Raji (cell line): Measurements from ENCODE around the gene KRTAP10-5.
"Not testable (repeated sequence)": the region's sequence is repeated elsewhere in the genome, so short reads cannot be mapped to it uniquely, and the experiment has no call there.

Source experiments
- POLR2A ChIP-seq: IDR thresholded peaks from 2 replicates; pipeline ENCODE4 v1.6.1; 2011; ENCODE audit warnings: low read depth, low read length, control low read depth; ENCODE audit not compliant: insufficient read depth

KRTAP10-5 gene

DNA sequence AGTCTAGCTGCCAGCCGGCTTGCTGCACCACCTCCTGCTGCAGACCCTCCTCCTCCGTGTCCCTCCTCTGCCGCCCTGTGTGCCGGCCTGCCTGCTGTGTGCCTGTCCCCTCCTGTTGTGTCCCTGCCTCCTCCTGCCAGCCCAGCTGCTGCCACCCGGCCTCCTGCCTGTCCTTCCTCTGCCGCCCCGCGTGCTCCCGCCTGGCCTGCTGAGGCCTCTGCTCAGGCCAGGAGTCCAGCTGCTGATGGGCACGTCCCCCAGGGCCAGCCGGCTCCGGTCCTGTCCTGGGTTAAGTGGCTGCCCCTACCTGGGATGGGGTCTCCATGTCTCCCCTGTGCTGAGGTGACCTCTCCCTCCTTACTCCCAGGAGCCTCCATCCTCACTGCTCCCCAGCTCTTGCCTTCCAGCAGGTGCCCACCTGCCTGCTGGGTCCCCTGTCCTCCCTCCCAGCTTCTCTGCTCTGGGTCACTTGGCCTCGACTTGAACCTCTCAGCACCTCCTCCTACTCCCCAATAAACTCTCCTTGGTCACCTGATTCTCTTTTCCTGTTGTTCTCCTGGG, 32.3 kb upstream of the KRTAP10-5 start:
- no peak for TF ChIP-seq POLR2A

DNA sequence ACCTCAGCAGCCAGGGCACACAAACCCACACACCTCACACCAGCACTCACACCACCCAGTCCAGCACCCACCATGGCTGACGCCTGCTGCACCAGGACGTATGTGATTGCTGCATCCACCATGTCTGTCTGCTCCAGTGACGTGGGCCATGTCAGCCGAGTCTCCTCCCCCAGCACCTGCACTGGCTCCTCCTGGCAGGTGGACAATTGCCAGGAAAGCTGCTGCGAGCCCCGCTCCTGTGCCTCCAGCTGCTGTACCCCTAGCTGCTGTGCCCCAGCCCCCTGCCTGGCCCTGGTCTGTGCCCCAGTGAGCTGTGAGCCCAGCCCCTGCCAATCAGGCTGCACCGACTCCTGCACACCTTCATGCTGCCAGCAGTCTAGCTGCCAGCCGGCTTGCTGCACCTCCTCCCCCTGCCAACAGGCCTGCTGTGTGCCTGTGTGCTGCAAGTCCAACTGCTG, 31.7 kb upstream of the KRTAP10-5 start, which contains the start of gene KRTAP10-8:
Gene KRTAP10-8 (plus strand): TSS at position 51 of the 458 bp plus-strand sequence. CDS start 22 bp downstream, at position 73.
- TF ChIP-seq POLR2A, result no peak

DNA sequence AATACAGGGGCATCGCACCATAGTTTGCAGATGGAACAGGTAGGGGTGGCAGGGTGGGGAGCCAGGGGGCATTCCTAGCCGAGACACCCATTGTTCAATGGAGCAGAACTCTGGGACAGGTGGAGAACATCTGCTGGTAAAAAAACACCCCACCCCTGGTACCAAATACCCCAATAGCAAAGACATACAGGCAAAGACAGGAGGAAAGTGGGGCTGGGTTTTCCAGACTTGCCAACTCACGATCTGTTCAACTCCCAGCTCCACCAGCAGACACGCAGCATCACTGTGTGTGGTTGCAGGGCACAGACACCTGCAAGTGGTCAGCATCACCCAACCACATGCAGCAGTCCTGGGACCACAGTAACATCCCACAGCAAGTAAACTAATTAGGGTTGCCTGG, 31.1 kb upstream of the KRTAP10-5 start:
- TF ChIP-seq POLR2A, result no peak

DNA sequence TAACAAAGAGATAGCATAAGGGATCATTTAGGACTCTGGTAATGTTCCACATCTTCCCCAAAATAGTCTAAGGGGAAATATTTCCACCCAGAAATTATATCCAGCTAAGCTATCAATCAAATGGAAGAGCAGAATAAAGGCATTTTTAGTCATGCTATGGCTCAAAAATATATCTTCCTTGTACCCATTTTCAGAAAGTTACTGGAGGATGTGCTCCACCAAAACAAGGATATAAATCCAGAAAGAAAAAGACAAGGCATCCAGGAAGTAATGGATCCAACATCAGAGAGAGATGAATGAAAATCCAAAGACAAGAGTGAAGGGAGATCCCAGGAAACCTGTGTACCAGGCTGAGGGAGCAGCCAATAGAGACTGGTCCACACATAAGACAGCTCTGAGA, 28.8 kb upstream of the KRTAP10-5 start:
- no peak for TF ChIP-seq POLR2A

DNA sequence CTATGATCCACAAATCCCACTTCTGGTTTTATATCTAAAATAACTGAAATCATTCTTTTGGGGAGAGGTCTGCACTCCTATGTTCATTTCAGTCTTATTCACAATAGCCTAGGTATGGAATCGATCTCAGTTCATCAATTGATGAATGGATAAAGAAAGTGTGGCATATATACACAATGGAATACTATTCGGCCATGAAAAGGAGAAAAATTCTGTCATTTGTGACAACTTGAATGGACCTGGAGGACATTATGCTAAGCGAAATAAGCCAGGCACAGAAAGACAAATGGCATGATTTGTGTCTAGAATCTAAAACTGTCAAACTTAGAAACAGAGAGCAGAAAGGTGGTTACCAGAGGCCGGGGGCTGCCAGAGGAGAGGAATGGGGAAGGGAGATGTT, 26.1 kb upstream of the KRTAP10-5 start:
- TF ChIP-seq POLR2A, result no peak

DNA sequence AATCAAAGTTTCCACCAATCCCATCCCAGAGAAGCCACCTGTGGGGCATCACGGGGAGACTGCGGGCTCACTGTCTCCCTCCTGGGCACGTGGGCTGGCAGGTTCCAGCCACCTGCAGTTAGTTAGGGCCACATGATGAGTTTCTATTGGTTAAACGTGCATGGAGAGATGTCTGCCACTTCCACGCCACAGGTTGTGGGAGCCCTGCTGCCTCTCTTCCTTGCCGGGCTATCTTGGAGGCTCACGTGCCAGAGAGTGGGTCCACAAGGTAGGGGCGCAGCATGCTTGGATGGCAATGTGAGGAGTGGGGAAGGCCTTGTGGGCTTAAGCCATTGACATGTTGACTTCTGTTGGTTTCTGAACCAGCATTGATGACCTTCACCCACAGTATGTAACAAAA, 23.5 kb upstream of the KRTAP10-5 start:
- no peak for TF ChIP-seq POLR2A

DNA sequence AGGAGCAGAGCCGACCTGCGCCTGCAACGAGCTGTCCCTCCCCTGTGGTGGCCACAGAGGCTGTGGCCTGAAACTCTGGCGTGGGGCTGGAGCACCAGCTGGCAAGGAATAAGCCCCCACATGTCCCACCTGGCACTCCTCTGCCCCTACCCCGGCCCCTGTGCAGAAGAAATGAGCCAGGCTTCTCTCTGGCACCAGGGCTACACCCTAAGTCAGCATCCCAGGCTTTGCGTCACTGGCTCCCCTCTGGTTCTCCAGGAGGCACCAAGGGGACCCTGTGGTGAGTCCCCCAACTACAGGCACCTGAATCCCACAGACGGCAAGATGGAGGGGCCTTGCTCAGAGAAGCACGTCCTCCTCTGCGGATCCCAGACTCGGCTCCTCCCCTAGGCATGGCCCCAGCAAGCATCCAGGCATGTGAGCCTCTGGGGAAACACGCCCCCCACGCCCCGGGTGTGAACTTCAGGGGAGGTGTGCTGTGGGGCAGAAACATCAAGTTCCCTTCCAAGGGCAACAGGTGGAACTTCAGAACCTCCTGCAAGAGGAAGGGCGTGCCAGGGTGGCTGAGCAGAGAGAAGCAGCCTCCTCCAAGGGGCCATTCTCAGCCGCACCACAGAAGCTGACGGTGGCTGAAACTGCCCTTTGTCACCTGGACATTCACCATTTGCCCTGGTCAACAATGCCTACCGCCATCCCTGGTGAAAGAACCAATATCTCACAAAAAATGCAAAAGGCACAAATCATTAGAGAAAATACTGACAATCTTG, 22.9 kb upstream of the KRTAP10-5 start:
- no peak for TF ChIP-seq POLR2A

DNA sequence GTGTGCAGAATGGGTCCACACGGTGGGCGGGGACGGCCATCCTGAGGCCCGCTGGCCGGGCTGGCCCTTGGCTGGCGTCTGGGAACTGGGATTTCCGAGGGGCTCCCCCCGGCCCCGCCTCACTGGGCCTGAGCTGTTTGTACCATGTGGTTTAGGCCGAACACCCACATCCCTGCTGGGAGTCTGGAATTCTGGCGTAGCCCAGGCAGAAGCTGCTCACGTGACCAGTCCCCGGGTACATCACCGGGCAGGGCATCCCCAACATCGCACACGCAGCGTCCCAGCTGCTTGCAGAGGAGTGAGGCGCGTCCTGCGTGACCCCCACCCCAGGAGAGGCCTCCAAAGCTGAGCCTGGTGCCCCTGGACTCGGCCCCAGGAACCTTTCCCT, 22.1 kb upstream of the KRTAP10-5 start:
- no peak for TF ChIP-seq POLR2A

DNA sequence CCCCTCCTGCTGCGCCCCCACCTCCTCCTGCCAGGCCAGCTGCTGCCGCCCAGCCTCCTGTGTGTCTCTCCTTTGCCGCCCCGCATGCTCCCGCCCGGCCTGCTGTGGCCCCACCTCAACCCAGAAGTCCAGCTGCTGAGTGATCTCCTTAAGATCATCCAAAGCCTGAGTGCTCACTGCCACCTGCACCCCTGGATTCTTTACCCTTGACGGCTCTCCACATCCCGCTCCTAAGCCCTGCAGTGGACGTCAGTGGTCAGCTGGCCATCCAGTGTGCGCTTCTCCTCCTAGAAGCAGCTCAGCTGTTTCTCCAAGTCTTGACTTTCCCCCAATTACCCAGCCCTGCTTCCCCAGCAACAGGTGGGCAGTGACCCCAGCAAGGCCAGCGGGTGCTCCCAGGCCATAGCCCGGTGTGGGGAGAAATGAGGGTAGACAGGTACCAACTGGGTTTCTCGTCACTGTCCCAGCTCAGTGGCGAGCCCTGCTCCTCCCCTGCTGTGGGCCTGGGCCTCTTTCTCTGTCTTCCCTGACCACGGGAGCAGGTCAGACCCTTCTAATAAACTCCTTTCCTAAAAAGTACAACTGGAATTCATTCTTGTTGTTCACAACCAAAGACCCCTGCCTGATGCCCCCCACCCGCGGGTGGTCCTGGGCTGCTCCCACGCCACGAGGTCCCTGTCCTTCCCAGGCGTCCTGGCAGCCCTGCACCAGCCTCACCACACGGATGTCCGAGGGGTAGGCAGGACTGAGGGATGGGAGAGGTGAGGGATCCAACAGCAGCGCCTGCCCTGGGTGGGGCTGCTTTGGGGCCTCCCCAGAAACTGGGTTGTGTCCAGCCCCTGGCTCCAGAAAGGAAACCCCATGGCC, 21.4 kb upstream of the KRTAP10-5 start:
- TF ChIP-seq POLR2A, result no peak

DNA sequence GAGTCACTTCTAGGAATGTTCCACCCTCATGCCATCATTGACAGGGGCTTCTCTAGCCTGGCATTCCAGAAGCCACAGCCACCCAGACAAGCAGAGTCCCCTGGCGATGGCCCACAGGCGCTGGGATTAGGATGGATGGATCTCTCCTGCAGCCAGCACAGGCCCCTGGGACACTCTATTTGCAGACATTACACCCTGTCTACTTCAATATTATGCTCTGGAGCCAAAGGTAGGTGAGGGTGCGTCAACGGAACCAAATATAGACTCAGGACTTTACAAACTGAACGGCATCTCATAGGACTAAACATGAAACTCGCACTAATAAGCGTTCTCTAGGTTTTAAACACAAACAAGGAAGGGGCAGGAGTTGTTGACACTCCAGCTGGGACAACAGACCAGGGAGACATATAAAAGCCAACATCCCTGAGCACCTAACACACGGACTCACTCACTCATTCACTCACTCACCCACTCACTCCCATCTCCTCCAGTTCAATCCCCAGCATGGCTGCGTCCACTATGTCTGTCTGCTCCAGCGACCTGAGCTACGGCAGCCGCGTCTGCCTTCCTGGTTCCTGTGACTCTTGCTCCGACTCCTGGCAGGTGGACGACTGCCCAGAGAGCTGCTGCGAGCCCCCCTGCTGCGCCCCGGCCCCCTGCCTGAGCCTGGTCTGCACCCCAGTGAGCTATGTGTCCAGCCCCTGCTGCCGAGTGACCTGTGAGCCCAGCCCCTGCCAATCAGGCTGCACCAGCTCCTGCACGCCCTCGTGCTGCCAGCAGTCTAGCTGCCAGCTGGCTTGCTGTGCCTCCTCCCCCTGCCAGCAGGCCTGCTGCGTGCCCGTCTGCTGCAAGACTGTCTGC, 19.9 kb upstream of the KRTAP10-5 start, which contains the start of gene KRTAP10-7:
Gene KRTAP10-7 (plus strand): TSS at position 480 of the 861 bp plus-strand sequence. CDS start 25 bp downstream, at position 505.
- not testable (repeated sequence) for TF ChIP-seq POLR2A

DNA sequence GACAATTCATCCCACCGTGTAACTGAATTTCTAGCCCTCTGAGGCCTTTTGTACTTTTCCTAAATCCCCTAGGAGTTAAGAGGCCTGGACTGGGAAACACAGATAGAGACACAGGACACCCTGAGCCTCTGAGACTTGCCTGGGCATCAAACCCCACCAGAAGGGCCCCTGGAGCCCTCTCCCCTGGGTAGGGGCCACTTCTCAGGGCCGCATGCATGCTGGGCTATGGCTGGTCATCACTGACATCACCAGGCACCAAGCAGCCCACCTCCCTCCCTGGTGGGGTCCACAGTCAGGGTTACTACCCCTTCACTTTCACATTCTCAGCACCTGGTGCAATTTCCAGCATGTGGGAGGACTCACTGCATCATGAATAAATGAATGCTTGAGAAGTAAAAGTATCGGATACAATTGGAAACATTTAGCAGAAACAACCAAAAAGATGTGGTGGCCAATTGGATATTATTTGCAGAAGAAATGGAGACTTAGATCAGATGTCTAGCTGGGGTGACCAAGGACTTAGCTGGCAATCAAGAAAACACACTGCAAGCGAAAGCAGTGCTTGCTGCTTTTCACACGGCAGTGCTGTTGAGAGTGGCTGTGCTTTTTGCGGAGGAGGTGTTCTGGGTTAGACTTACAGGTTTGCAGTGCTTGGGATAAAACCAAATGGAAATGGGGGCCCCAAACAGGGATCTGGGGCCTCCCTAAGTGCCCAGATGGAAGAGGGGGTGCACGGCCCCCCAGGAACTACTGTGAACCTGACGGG, 19.0 kb upstream of the KRTAP10-5 start:
- no peak for TF ChIP-seq POLR2A

DNA sequence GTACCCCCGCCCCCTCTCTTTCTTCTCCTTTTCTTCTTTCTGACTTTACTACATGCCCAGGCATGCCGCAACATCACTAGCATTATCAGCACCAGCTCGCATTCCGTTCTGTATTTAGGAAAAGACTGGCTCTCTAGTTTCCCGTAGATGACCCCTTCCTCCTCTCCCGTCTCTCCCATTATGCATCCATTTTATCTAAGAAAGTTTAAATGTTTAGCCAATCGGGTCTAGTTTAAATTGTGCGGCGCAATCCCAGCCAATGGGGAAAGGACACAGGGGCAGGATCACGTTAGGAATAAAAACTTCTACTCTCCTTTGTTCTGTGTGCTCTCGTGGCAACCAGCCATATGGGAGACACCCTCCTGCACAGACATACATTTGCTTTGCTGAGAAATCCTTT, 17.7 kb upstream of the KRTAP10-5 start:
- no peak for TF ChIP-seq POLR2A

DNA sequence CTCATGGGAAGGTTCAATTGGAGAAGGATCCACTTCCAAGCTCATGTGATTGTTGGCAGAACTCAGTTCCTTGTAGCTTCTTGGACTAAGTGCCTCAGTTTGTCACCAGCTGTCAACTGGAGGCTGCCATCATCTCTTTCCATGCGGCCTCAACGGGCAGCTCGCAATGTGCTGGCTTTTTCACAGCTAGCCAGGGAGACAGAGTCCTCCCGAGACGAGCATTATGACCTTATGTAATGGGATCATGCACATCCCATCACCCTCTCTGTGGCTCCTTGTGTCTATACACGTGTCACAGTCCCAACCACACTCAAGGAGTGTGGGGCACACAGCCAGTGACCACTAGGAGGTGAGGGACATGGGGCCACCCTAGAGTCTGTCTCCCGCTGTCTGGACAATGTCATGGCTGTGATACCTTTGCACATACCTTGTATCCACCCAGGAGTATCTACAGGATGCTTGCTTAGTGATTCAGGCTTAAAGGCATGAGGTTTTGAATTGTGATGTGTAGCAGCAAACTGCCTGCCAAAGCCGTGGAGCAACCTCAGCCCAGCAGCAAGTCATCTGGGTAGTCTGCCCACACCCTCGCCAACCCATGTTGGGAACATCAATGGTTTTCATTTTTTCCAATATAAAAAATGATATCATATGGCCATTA, 15.8 kb upstream of the KRTAP10-5 start:
- TF ChIP-seq POLR2A, result no peak
